ENCODE measurements around the gene CD8A.
"Not testable (repeated sequence)": the region's sequence is repeated elsewhere in the genome, so short reads cannot be mapped to it uniquely, and the experiment has no call there.

The CD8A gene

GRCh38 chr2:86776532-86776931, 14.2 kb downstream of the CD8A start:
- no peak for DNase-seq

- DNase-seq: no peak
Measured at GRCh38 chr2:86775338-86775737, 15.4 kb downstream of the CD8A start.

DNA sequence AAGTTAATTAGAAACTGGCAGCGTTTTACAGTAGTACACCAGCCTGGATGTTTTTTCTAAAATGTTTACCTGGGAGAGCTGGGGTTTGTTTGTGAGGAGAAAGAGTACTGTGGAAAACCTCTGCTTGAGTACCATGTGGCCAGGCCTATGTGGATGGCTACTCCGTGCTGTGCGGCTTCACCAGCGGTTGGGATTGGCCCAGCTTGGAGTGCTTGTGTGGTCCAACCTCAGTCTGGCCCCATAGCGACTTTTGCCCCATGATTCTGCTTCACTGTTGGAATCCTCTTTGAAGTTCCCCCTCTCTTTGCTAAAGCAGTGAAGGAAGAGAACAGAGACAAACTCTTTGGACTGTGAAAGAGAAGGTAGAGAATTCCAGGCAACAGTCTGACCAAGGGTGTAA, 15.9 kb downstream of the CD8A start:
- no peak for DNase-seq

GRCh38 chr2:86772611-86773010, 18.1 kb downstream of the CD8A start:
- DNase-seq: no peak

DNA sequence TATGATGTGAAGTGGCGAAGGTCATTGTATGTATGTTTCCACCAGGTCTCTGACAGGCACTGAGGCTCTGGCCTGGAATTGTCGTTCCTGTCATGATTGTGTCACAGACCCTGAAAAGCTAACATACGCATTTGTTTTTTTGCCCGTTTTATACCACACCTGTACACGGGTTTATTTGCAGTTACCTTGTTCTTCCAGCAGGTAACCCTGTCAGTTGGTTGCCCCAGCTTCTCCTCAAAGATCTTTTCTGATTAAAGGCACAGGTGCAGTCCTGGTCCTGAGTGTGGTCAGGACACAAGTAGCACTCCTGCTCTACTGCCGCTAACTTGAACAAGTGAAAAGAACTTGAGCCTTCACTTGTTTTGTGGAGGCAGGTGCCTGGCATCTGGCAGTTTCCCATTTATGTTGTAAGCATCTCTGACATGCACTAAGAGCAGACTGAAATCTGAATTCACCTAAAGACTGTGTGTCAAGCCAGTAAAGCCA, 19.9 kb downstream of the CD8A start:
- DNase-seq: no peak

- peak in 2 of 14 donors; percentile 15 to 26 for DNase-seq
Measured at GRCh38 chr2:86769838-86770237, 20.9 kb downstream of the CD8A start.

GRCh38 chr2:86768189-86768949, 22.3 kb downstream of the CD8A start:
- no peak for DNase-seq

GRCh38 chr2:86765310-86765695, 25.4 kb downstream of the CD8A start:
- DNase-seq: no peak

DNA sequence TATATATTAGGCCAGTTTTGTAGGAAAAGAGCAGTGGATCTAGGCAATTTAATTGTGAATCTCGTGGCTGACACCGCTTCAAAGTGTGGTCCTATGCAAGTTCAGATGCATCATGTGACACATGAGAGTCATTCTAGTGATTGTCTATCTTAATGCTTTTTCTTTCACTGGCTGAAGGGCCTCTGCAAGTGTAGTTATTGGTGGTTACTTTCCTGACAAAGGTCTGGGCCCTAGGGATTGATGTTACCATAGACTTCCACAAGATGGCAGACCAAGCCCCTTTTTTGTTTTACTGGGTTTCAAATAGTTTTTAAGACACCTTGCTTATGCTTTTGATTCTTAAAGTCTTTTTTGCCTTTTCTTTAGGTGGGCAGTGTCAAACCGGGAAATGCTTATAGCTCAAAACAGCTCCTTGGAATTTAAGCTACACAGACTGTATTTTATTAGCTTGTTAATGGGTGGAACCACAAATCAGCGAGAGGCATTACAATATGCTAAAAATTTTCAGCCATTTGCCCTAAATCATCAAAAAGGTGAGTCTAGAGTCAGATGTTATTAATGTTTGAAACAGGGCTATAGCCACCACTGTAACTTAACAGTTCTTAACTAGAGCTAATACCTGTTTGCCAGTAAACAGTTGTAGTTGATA, 25.9 kb downstream of the CD8A start:
- DNase-seq: peak in 1 of 14 donors; percentile 45

DNA sequence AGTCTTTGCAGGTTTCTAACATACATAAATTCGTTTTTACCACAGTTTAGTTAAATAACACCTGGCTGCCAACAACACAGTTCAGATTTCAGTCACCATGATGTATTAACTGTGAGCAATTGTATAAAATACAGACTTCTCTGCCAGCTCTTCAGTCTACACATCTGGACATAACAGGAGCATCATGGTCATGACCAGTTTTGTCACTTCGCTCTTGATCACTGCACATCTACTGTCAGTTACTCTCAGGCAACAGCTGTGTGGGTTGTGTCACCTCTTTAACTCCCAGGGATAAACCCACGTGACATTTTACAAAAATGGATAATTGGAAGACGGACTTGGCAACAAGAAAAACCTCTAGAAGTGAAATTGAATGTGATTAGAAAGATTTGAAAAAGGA, 30.3 kb downstream of the CD8A start:
- DNase-seq: no peak

GRCh38 chr2:86758405-86758804, 32.3 kb downstream of the CD8A start:
- no peak for DNase-seq

DNA sequence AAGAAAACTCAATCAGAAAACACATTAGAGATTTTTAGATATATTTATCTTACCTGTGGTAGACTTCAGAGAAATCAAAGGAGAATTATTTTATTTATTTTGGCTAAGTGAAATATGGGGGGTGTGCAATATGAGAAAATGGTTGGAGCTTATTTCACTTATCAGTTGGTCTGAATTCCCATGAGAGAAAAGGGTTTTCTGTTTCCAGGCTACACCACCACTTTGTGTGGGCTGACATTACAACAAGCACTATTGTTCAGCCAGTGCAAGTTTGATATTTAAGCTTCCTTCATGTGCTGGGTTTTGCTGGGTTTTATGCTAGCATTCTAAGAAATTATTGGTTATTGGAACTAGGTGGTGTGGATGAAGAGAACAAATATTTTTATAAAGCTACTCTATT, 37.1 kb downstream of the CD8A start:
- DNase-seq: no peak

DNA sequence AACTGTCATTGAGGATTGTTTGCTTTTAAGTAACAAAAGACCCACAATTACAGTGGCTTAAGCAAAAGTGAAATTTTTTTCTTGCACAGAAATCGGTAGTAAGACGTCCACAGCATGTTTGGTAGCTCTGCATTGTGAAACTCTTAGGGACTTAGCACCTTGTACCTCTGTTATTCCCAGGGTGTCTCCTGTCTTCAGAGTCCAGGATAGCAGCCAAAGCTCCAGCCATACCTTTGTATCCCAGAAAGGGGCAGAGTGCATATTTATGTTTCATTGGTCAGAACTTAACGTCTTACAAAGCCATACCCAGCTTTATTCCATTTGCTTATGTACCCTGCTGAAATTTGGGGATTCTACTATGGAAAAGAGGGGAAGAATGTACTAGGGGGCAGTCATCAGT, 37.8 kb downstream of the CD8A start:
- no peak for DNase-seq

GRCh38 chr2:86751778-86752177, 38.9 kb downstream of the CD8A start:
- DNase-seq: no peak

DNA sequence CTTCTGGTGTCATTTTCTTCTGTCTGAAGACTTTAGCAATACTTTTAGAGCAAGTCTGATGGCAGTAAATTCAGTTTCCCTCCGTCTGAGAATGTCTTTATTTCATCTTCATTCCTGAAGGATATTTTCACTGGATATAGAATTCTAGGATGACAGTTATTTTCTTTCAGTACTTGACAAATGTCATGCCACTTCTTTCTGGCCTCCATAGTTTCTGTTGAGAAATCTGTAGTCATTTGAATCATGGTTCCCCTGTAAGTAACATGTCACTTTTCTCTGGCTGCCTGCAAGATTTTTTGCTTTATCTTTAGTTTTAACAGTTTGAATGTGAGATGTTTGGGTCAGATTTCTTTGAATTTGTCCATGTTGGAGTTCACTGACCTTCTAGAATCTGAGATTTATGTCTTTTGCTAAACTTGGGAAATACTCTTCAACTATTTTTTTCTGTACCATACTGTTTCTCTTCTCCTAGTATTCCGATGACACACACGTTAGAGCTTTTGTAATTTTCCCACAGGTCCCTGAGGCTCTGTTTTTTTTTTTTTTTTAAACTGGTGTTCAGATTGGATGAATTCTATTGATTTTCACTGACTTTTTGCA, 40.4 kb downstream of the CD8A start:
- no peak for DNase-seq

GRCh38 chr2:86747711-86748639, 42.7 kb downstream of the CD8A start:
- peak in 3 of 14 donors; percentile 9 to 71 (median 18) for DNase-seq

DNA sequence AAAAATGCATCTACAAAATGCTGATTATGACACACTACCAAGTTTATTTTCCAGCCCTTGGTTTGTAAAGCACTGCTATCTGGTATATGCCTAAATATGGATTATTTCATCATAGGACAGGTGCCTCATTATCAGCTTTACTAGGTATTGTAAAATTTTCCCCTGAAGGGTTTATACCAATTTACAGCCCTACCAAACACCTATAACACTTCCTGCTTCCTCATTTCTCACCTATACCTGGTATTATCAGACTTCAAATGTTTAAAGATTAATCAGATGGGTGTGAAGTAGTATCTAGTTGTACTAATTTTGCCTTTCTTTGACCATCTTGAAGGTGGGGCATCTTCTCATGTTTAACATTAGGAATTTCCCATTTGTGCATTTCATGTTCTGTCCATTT, 43.8 kb downstream of the CD8A start:
- DNase-seq: no peak

DNA sequence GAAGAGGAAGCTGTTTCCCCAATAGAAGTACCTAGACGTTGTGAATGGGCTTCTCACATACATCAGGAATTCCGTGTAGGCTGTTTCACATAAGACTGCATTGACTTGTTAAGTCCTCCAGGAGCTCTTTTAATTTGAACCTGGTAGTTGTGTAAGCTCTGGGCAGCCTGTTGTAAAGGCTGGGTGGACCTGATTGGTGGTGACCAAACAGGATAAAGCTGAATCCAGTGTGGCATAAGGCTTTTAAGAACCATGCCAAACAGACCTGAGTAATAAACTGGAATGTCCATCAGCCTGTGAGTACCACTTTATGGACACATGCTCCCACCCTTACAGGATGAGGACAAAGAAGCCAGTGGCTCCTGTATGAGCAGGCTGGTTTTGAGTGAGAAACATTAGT, 46.6 kb downstream of the CD8A start:
- DNase-seq: peak in 1 of 14 donors; percentile 8

DNA sequence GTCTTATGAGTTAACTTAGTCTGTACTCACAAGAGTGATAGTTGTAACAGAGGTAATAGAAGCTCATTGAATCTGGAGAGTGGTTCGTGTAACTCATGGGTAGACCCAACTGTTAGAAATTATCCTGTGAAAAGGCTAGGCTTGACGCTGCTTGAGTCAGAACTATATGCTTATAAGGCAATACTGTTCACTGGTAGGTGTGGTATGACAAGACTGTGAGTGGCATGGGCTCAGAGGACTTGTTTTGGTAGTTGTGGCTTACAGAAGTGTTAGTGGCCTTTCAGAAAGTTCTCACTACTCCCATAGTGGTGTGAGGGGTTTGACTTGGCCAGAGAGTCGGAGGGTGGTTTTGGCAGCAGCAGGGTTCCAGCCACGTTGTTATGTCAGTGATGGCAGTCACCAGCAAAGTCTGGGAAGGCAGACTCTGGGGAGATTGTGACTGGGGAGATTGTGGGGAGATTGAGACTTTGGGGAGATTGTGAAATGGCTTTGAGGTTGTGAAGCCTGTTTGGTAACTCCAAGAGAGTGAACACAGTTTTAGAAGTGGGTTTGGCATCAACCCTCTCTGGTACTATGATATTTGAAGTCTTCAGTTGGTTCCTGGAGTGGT, 48.7 kb downstream of the CD8A start:
- not testable (repeated sequence) for DNase-seq

- not testable (repeated sequence) for DNase-seq
Measured at GRCh38 chr2:86739889-86740288, 50.8 kb downstream of the CD8A start.

DNA sequence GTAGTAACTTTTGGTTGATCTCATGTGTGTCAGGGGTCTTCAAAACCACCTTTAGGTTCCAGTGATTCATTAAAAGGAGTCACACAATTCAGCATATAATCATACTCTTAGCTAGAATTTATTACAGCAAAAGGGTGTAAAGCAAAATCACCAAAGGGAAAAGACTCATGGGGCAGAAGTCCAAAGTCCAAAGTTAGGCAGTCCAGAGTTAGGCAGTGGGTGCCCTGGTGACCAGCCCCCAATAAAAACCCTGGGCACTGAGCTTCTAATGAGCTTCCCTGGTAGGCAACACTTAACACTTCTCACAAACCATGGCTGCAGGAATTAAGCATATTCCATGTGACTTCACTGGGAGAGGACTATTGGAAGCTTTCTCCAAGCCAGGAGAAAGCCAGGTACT, 51.2 kb downstream of the CD8A start:
- DNase-seq: not testable (repeated sequence)

DNA sequence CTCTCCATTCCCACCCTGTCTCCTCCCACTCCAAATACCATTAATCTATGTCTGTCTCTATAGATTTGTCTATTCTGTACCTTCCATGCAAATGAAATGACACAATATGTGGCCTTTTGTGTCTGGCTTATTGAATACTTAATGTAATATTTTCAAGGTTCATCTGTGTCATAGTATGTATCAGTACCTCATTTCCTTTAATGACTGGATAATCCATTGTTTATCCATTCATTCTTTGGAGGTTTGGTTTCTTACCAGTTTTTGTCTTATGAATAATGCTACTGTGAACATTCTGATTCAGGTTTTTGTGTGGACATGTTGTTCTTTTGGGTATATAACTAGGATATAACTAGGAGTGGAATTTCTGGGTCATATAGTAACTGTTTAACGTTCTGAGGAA, 55.8 kb downstream of the CD8A start:
- not testable (repeated sequence) for DNase-seq
